ENCODE measurements around the gene CLDN20.

The CLDN20 gene

GRCh38 chr6:155271145-155271544 lies 7.3 kb downstream of the CLDN20 start:
- H4K20me1 ChIP-seq, result no peaks in the 10 kb centered on the region; a peak in 1 of 22 replicates
- TF ChIP-seq Cebpa-rat (IDR thresholded peaks at IDR 0.05), result no peak

GRCh38 chr6:155272353-155273232 lies 8.8 kb downstream of the CLDN20 start:
- no peak for TF ChIP-seq Cebpa-rat (IDR thresholded peaks at IDR 0.05)
- H3K4me3 ChIP-seq, result no peak overlapping the region
- peaks cover 18 to 65% (median 38%) of the 10 kb centered on the region in 11 experiments; a peak in 21 of 22 replicates for H3K36me3 ChIP-seq
- H3K4me1 ChIP-seq, result peaks cover 6 to 21% (median 14%) of the 10 kb centered on the region in 10 experiments
- no peaks in the 10 kb centered on the region for H3K27me3 ChIP-seq
- H4K20me1 ChIP-seq, result no peaks in the 10 kb centered on the region; a peak in 1 of 22 replicates
- H3K9me3 ChIP-seq (replicated peaks in 1 of 11), result no peaks in the 10 kb centered on the region
- H3K4me2 ChIP-seq, result peak overlapping the region in 6 of 11 experiments; percentile 47 to 62 (median 52); a peak in 10 of 22 replicates
- peak overlapping the region in 4 of 11 experiments; percentile 4 to 47 (median 29); a peak in 5 of 22 replicates for H3K27ac ChIP-seq
- H3K9ac ChIP-seq, result no peak overlapping the region

More at GRCh38 chr6:155271145-155271544, 7.3 kb downstream of the CLDN20 start:
- peaks cover 0 to 8% (median 0%) of the 10 kb centered on the region in 11 experiments; a peak in 2 of 22 replicates for H3K9me3 ChIP-seq (replicated peaks in 1 of 11)
- no peak overlapping the region for H3K4me2 ChIP-seq
- no peak overlapping the region for H3K4me3 ChIP-seq
- no peaks in the 10 kb centered on the region for H3K27me3 ChIP-seq
- no peak overlapping the region for H3K27ac ChIP-seq
- peaks cover 6 to 21% (median 14%) of the 10 kb centered on the region in 10 experiments for H3K4me1 ChIP-seq
- H3K9ac ChIP-seq, result no peak overlapping the region
- H3K36me3 ChIP-seq, result peaks cover 29 to 79% (median 48%) of the 10 kb centered on the region in 11 experiments

GRCh38 chr6:155273431-155273830 lies 9.6 kb downstream of the CLDN20 start:
- H3K9me3 ChIP-seq (replicated peaks in 1 of 11), result no peaks in the 10 kb centered on the region
- no peak overlapping the region for H3K9ac ChIP-seq
- peak overlapping the region; percentile 9 to 62 (median 52); a peak in 20 of 22 replicates for H3K4me2 ChIP-seq
- H3K4me3 ChIP-seq, result no peak overlapping the region
- H3K27me3 ChIP-seq, result no peaks in the 10 kb centered on the region
- H3K36me3 ChIP-seq, result peaks cover 23 to 66% (median 42%) of the 10 kb centered on the region in 11 experiments
- H3K27ac ChIP-seq, result peak overlapping the region in 5 of 11 experiments; percentile 4 to 47 (median 26); a peak in 7 of 22 replicates
- H3K4me1 ChIP-seq, result peaks cover 6 to 21% (median 14%) of the 10 kb centered on the region in 10 experiments
- H4K20me1 ChIP-seq, result no peaks in the 10 kb centered on the region; a peak in 1 of 22 replicates
- no peak for TF ChIP-seq Cebpa-rat (IDR thresholded peaks at IDR 0.05)

DNA sequence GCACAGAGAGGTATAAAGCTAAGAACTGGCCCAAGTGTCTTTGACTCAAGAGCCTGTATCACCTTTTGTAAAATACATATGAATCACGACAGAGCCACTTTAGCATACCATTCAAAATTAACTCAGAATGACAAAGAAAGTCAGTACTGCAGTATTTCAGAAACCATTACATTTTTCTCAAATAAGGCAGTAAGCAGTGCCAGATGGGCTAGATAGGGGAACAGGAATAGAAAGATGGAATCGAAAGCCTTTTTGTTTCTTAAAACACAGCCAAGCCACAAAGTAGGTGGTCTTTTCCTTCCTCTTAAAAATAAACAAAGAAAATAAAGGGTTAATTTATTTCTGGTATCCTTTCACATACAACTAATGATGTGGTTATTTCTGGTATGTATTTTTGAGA lies 10.3 kb downstream of the CLDN20 start:
- Histone ChIP-seq H3K27me3 (no peaks in the 10 kb centered on the region), H3K4me3 (no peak overlapping the region), H3K9me3 (replicated peaks in 1 of 11) (no peaks in the 10 kb centered on the region), H3K4me2 (peak overlapping the region in 3 of 11 experiments; percentile 54 to 62 (median 57); a peak in 7 of 22 replicates), H3K27ac (no peak overlapping the region), H3K9ac (no peak overlapping the region), H4K20me1 (no peaks in the 10 kb centered on the region; a peak in 1 of 22 replicates), H3K36me3 (peaks cover 27 to 72% (median 49%) of the 10 kb centered on the region in 11 experiments), H3K4me1 (peaks cover 6 to 21% (median 14%) of the 10 kb centered on the region in 10 experiments)
- TF ChIP-seq Cebpa-rat (IDR thresholded peaks at IDR 0.05), result no peak

GRCh38 chr6:155274533-155274932 lies 10.7 kb downstream of the CLDN20 start:
- H3K9ac ChIP-seq, result no peak overlapping the region
- H3K27ac ChIP-seq, result no peak overlapping the region
- no peak overlapping the region; a peak in 1 of 22 replicates for H3K4me2 ChIP-seq
- peaks cover 27 to 72% (median 48%) of the 10 kb centered on the region in 11 experiments for H3K36me3 ChIP-seq
- no peaks in the 10 kb centered on the region; a peak in 1 of 22 replicates for H4K20me1 ChIP-seq
- no peak for TF ChIP-seq Cebpa-rat (IDR thresholded peaks at IDR 0.05)
- H3K4me3 ChIP-seq, result no peak overlapping the region
- H3K9me3 ChIP-seq (replicated peaks in 1 of 11), result no peaks in the 10 kb centered on the region
- H3K4me1 ChIP-seq, result peaks cover 6 to 21% (median 14%) of the 10 kb centered on the region in 10 experiments
- H3K27me3 ChIP-seq, result no peaks in the 10 kb centered on the region

DNA sequence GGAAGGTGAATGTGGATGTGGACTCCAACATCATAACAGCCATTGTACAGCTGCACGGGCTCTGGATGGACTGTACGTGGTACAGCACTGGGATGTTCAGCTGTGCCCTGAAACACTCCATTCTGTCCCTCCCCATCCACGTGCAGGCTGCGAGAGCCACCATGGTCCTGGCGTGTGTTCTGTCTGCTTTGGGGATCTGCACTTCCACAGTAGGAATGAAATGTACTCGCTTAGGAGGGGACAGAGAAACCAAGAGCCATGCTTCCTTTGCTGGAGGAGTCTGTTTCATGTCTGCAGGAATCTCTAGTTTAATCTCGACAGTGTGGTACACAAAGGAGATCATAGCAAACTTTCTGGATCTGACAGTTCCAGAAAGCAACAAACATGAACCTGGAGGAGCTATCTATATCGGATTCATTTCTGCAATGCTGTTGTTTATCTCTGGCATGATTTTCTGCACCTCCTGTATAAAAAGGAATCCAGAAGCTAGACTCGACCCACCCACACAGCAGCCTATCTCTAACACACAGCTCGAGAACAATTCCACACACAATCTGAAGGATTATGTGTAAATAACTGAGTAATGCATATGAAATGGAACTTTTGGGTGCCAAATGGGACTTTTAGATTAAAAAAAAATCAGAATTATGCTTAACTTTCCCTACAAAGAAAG lies 12.1 kb downstream of the CLDN20 start:
- no peaks in the 10 kb centered on the region; a peak in 1 of 22 replicates for H4K20me1 ChIP-seq
- no peak for TF ChIP-seq Cebpa-rat (IDR thresholded peaks at IDR 0.05)
- no peak overlapping the region for H3K9ac ChIP-seq
- H3K9me3 ChIP-seq (replicated peaks in 1 of 11), result no peaks in the 10 kb centered on the region
- H3K27me3 ChIP-seq, result no peaks in the 10 kb centered on the region
- H3K36me3 ChIP-seq, result peaks cover 33 to 72% (median 49%) of the 10 kb centered on the region in 11 experiments
- no peak overlapping the region for H3K4me3 ChIP-seq
- no peak overlapping the region for H3K27ac ChIP-seq
- H3K4me1 ChIP-seq, result peaks cover 6 to 21% (median 14%) of the 10 kb centered on the region in 10 experiments
- no peak overlapping the region for H3K4me2 ChIP-seq

DNA sequence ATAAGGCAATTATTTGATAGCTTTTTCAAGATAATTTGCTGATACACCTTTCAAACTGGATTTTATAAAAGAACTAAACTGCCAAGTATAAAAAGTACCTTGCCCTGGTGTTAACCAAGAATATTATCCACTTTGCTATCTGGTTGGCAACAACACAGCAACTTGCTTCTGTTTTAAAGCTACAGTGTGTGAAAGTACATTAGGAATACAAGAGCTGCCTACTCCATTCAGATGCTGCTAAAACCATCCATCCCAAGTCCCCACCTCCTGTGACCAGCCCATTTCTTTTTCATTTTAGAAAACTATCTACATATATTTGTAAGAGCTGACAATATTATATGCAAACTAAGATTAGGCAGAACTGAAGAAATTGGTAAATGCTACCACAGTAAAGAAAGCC lies 12.8 kb downstream of the CLDN20 start:
- Histone ChIP-seq H3K27me3 (no peaks in the 10 kb centered on the region), H3K4me1 (peaks cover 6 to 21% (median 14%) of the 10 kb centered on the region in 10 experiments), H4K20me1 (no peaks in the 10 kb centered on the region; a peak in 1 of 22 replicates), H3K4me2 (no peak overlapping the region), H3K9ac (no peak overlapping the region), H3K36me3 (peaks cover 38 to 78% (median 54%) of the 10 kb centered on the region in 11 experiments), H3K4me3 (no peak overlapping the region), H3K9me3 (replicated peaks in 1 of 11) (no peaks in the 10 kb centered on the region), H3K27ac (no peak overlapping the region)
- no peak for TF ChIP-seq Cebpa-rat (IDR thresholded peaks at IDR 0.05)

DNA sequence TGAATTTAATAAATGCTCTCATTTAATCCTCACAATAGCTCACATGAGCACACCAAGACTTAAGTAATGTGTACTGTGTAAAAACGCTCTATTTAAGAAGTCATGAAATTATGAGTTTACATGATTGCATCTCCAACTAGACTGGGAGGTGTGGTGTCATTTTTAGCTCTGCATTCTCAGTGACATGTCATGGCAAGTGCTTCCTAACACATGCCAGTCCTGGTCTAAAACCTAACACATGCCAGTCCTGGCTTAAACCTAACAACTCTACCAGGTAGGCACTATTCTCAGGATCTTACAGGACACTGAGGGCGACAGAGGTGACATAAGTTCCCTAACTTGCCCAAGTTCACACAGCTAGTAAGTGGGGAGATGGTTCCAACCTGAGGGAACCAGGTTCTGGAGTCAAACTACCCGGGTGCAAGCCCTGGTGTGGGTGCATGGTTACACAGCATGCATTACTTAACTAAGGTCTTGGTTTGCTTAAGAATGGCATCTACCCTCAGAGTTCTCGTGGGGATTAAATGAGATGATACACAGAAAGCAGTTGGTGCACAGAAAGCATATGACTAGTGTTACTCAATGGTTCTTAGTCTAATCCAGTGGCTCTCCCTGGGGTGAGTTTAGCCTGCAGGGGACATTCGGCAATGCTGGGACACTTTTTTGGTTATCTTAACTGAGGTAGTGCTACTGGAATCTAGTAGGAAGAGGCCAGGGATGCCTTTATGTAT lies 14.7 kb downstream of the CLDN20 start:
- Histone ChIP-seq H3K9me3 (replicated peaks in 1 of 11) (no peaks in the 10 kb centered on the region), H3K27me3 (no peaks in the 10 kb centered on the region), H3K27ac (no peak overlapping the region), H3K4me1 (peaks cover 2 to 12% (median 9%) of the 10 kb centered on the region in 10 experiments), H3K36me3 (peaks cover 45 to 82% (median 60%) of the 10 kb centered on the region in 11 experiments), H3K9ac (no peak overlapping the region), H3K4me2 (no peak overlapping the region), H4K20me1 (no peaks in the 10 kb centered on the region; a peak in 1 of 22 replicates), H3K4me3 (no peak overlapping the region)
- no peak for TF ChIP-seq Cebpa-rat (IDR thresholded peaks at IDR 0.05)
